ENCODE measurements around the gene TAX1BP1.

TAX1BP1 gene

DNA sequence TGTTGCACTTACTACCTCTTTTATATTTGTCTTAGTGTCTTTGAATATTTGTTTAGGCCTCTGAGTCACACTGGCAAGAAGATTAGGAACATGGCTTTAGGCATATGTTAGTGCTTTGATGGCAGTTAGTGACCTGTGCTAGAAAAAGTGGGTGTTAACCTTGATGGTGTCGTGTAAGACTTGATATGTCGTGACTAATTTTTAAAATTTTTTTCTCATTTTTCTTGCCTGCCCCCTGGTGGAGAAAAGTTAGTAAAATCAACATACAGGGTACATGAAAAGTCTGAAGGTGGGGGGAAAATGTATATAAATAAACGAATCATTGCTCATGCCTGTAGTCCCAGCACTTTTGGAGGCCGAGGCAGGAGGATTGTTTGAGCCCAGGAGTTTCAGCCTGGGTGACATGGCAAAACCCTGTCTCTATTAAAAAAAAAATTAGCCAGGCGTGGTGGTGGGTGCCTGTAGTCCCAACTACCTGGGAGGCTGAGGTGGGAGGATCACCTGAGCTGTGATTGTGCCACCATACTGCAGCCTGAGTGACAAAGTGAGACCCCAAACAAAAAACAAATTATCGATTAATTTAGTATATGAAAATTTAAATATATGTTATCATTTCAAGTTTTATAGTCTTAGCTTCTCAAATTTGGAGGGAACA is 44.6 kb downstream of the TAX1BP1 start:
- DNase-seq = peak; percentile 68

DNA sequence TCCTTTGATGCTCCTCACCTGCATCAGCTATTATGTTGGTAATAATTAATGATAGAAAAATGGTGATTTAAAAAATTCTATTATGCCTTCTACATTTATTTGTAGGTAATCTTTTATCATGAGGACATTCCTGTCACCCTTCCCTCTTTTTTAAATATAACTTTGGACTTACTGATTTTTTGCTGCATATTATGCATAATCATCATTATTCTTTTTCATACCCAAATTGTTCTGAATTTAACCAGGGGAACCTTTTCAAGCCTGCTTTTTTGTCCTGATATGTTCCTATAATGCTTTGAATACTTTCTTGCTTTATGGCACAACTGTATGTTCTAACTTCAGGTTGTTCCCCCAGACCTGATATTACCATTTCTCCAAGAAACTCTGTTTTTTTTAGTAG is 48.5 kb downstream of the TAX1BP1 start:
- no peak for DNase-seq

DNA sequence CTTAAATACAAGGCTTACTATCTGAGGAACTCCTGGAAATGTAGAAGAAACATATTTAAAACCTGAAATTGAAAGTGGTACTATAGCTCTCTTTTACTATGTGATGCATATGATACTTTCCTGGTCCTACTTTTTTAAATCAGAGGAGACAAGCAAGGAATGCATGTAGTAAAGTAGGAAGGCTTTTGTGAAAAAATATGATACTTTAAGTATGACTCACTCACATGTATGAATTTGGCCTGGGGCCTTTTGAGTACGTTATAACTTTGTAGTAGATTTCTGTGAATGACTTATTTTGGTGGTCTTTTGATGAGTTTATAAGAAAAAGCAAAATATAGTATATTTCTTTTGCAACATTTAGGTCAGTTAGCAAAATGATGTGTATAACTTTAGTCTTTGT is 53.8 kb downstream of the TAX1BP1 start:
- no peak for DNase-seq

DNA sequence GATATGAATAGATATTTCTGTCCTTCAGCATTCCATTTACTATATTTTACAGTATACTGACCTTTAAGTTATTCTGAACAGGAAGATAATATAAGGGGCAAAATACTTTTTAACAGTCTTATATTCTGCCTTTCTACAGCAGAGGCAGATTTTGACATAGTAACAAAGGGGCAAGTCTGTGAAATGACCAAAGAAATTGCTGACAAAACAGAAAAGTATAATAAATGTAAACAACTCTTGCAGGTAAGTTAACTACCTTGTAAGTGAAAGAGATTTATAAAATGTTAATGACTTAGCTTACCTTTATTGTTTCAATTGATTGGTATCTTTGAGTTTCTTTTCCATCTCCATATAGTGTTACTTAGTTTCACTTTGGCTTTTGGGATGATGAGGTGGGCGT is 56.0 kb downstream of the TAX1BP1 start:
- DNase-seq = no peak

DNA sequence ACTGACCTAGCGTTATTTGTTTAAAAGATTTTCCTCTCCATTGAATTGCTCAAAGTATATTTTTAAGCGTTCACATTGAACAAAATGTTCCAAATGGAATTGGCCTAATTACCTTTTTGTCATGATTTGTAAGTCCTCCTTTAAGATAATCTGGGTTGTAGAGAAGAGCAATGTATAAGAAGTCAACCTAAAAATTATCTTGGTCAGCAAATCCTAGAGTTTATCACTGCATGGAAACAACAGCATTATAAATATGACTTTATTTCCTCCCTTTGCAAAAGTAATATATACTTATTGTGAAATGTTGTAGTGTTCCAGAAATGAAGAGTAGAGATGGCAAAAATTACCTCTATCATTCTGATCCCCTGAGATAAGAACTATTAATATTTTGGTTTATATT is 59.2 kb downstream of the TAX1BP1 start:
- no peak for DNase-seq

DNA sequence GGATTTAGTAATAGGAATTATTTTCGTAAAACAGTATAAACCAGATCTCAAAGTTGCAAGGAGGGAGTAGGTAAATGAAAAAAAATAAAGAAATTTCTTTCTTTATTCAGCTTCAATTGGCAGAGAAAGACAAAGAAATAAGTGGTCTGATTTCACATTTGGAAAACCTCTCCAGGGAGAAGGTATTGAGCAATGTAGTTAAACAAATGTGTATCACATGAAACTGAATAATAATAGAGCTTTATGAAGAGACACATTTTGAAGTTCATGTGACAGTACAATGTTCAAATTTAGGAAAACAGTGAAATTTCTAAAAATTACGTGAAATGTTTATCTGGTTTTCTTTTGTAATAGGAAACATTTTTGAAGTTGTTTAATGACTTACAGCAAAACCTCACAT is 63.0 kb downstream of the TAX1BP1 start:
- no peak for DNase-seq

DNA sequence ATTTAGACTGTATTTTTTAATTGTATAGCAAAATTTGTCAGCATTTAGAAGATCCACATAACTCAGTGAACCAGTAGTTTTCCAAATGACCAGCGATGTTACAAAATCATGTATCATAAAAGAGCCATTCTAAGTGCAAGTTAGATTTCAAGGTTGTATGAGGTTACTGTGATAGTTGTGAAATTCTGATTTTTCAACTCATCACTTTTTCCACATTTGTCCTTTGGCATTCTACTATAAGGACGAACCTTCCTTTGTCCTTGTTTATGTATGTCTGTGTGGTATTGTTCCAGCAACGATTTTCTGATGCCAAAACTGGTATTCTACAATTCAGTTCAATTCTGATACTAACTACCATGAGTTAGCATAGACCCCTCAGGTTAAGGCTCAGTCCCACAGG is 64.2 kb downstream of the TAX1BP1 start:
- DNase-seq = no peak

DNA sequence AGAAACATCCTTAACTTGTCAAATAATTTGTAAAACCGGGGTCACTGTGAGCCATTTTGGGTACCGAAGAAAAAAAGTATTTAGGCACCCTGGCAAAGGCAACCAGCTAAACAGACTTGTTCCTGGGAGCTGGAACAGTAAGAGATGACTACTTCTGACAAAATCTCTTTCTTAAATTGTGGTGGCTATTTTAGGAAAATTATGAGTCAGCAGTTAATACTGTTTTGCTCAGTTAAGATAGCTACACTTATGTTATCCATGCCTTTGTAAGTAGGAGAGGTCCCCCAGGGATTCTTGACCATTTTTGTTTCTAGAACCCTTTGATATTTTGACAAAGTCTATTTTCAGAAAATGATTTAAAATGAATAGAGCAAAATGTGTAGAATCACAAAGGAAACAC is 68.7 kb downstream of the TAX1BP1 start:
- no peak for DNase-seq

DNA sequence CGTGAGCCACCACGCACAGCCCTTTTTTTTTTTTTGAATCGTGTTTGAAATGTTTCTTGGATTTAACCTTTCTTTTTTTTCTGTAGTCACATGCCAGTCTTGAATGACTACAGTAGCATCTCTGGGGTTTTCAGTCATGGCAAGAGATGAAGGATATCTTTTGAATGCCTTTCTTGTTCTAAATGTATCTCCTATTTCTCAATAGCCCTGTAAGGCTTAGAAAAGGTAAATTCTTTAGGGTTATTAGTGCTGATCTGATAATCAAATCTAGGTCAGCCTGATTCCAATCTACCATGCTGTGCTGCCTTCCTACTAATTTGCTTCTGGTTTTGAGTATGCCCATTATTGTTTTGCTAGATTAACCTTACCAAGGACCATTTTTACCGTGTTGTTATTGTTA is 70.2 kb downstream of the TAX1BP1 start:
- no peak for DNase-seq

DNA sequence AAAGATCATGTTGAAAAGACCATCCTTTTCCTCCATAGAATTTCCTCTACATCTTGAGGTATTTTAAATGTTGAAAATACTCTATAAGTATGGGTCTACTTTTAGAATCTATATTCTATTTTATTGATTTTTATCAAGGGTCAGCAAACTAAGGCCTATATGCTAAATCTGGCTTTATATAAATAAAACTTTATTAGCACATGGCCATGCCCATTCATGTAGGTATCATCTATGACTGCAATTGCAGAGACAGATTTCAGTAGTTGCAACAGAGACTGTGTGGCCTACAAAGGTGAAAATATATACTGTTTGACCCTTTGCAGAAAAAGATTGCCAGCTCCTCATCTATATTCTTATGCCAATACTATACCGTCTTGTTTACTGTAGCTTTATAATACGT is 72.7 kb downstream of the TAX1BP1 start:
- no peak for DNase-seq

DNA sequence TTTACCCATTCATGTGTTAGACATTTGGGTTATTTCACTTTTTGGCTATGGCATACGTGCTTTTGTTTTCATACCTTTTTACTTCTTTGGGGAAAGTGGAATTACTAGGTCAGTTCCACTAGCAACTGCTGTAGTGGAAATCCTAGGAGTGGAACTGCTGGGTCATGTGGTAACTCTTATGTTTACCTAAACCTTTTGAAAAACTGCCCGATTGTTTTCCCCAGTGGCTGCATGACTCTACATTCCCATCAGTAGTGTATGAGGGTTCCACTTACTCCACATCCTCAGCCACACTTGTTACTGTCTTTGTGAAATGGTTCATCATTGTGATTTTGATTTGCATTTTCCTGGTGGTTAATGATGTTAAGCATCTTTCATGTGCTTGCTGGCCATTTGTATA is 82.3 kb downstream of the TAX1BP1 start:
- DNase-seq = no peak

DNA sequence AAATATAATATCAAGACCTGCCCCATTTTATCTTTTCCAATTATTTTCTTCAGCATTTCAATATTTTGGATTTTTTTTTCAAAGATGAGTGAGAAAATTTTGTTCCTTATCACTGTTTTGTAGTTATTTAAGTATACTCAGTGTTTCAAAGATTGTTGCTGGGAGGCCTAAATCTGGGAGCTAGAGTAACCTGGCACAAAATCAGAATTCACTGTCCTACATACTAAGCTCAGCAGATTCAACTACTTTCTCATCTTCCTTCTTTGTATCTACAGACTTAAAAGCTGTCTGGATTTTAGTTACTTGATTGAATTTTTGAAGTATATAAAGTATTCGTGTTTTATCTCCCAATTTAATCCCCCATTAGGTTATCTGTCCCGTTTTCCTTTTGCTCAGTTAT is 85.9 kb downstream of the TAX1BP1 start:
- DNase-seq = no peak

DNA sequence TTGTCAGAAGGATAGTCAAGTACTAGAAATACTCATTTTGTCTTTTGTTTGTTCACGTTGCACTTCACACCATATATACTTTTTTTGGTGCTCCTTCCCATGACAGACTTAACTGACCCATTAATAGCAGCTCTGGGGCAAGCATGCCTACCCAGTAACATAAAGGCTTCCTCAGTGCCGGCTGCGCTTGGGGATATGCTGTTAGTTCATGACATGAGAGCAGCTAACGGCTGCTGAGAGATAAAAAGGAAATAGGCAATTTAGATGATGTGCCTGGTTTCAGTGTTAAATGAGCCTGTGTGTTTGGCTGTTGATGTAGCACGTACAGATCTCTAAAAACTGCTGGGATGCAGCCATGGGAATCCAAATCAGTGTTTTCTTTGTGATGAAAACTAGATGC is 86.4 kb downstream of the TAX1BP1 start:
- no peak for DNase-seq

DNA sequence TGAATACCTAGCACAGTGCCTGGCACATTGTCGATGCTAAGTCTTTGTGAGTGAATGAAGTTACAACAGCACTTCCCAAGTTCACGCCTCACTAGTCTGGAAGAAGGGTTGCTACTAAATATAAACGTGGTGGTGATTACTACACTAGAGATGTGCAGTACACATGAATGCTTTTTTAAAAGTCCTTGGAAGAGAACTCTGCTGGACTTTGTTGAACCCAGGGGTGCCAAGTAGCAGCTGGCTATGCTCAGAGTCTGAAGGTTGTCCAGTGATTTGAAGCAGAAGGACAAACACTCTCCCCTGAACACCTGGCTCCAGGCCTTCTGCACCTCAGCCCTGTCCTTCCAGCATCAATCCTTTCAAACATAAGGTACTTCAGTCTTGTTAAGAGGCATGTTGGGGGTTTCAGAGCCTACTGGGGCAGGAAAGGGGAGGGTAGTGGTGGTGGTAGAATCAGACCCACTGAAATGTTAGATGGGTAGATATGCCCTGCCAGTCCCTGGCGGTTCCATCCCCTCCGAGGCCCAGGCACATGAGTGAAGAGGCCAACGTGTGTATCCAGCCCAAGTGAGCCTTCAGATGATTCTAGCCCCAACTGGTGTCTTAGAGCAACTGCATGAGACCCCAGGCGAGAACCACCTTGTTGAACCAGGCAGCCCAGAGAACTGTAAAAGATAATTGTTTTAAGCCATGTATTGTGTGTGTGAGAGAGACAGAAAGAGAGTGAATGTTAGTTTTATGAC is 94.4 kb downstream of the TAX1BP1 start:
- no peak for DNase-seq

DNA sequence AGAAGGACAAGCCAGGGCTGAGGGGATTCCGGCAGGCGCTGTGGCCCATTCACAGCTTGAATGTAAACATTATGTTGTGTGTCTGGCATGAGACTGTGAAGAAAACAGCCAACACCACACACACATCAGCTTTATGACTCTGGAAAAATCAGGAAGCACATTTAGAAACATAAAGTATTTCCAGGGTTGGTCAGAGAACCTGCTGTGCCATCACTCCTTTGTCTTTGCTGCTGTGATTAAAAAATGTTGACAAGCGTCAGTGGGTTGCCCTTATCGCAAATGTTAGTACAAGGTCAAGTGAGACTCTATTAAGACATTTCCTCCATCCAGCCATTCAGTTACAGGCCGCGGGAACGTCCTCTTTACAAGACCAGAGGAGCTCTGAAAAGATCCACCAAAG is 95.4 kb downstream of the TAX1BP1 start:
- DNase-seq = no peak

DNA sequence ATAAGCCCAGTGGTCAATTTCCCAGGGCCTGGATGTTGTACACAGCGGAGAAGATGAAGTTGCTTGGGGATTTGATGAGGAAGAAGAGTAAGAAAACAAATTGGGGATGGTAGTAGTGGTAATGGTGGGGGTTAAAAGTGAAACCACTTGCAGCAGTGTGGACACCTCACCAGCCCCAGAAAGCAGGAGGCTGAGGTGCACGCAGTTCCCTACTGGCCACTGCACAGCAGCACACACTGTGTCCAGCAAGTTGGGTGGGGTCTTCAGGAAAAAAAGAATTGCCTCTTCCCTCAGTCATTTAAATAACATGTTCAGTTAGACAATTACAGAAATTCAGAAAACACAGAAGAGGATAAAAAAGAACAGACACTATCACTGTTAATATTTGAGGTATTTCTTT is 96.6 kb downstream of the TAX1BP1 start:
- no peak for DNase-seq

DNA sequence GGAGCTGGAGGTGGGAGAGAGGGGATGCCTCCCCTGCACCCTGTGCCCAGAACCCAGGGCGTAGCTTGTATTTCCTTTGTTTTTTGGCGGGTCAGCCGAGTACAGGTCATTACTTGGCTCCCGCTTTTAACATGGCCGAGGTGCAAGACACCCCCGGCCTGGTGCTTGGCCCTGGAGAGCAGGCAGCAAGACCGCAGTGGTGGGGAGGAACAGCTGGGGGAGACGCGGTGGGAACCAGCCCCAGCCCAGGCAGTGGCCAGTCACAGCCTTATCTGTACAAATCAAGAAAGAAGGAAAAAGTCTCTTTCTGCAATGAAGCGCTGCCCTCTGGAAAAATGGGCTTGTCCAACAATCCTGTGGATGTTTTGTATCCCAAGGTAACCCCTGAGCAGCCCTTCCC is 99.1 kb downstream of the TAX1BP1 start:
- DNase-seq = no peak

DNA sequence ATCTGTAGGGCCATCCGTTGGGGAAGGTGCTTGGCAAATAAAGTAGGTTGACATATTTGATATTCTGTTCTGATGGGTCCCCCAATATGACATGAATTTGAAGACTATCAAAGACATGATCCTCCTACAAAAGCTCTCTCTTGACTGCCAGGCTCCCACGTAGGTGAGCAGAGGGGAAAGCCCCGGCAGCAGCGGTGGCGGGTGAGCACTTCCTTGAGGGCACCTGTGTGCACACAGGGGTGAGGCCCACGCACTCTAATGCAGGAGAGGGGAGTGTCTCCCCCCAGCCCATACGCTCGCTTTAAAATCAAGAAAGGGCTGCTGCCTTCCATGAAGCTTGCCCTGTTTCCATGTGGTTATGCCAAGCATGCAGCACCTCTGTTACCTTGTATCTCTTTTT is 100.4 kb downstream of the TAX1BP1 start:
- no peak for DNase-seq

DNA sequence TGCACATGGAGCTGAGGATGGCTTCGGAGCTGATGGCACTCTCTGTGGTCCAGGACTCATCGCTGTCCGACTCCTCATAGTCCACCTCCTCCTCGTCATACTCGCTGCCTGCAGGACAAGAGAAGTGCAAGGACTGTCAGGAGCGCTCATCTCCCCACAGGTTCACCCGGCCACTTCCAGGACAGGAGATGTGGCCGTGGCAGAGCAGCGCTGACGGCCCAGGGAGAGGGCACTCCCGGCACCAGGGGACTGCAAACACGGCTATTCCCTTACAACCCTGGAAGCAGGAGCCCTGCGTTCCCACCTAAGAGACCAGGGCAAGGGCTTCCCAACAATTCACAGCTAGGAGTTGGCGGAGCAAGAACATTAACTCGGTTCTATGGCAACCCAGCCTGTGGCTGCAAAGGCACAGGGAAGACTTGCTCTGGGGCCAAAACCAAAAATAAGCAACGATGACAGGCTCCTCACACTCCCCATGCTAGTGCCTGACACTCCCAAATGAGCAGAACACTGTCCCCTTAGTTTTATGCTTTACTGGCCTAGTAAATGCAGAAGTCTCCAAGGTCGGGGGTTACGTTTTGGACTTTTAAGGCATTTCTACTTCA is 100.9 kb downstream of the TAX1BP1 start:
- DNase-seq = no peak

DNA sequence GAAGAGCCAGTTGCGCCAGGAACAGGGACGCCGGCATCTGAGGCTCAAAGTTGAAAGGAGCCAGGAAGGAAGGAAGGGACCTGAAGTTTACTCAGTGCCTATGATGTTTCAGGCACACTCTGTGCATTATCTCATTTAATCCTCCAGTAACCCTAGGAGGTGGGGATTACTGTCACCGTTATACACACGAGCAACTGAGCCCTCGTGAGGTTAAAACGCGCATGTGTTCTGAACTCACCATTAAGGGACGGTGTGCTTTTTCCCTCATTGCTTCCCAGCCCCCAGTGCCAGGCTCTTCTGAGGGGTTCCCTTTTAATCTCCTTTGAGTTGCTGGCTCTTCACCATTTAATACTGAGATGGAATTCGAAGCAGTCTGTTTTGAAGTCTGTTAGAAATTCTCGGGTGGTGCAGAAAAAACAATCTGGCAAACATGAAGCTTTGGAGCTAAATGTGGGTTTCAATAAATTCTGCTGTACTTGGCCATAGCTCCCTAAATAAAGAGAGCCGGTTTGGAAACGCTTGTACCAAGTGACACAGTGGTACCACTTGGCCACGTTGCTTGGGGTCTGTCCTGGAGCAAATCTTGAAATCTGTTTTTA is 102.2 kb downstream of the TAX1BP1 start:
- DNase-seq = no peak

DNA sequence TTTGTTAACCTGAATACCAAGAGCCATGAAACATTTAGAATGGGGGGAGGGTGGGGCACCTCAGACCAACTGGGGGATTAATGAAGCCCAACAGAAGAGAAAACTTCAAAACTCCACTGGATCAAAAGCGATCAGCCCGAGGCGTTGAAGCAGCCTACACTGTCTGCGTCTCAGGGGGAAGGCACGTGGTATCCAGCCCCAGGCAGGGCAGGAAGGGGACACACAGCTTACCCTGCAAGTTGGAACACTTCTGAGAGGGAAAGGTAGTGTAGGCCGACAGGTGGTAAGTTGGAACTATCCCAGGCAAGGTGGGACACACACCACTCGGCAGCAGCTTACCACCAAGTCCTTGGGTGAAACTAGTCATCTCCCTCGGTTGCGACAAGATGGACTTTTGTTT is 102.9 kb downstream of the TAX1BP1 start:
- DNase-seq = no peak

DNA sequence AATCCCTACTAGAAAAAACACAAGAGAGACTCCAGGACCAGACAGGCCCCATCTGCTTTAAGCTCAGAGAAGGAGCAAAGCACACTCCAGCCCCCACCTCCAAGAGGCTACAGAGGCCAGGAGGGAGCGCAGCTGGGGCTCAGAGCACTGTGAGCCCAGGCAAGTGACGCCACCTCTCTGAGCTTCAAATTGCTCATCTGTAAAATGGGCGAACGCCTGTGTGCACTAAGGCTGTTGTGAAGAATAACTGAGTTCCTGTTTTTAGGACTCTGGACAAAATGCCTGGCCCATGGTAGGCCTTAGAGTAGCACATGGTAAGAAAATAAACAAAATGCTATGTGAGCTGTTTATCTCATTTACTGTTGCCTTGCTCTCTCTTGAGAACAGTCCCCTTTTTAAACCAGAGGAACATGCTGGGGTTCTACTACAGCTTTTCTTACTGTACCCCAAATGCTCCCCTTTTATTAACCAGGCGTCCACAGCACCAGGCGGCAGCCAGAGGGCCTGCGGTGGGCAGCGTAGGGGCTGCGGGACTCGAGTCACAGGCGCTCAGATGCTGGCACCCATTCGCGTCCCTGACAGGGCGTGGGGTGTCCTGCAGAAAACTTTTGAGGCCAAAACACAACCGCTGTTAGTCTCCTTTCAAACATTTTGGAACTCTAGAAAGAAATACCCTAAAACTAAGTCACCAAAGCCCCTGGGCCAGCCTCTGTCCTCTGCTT is 103.8 kb downstream of the TAX1BP1 start:
- no peak for DNase-seq

DNA sequence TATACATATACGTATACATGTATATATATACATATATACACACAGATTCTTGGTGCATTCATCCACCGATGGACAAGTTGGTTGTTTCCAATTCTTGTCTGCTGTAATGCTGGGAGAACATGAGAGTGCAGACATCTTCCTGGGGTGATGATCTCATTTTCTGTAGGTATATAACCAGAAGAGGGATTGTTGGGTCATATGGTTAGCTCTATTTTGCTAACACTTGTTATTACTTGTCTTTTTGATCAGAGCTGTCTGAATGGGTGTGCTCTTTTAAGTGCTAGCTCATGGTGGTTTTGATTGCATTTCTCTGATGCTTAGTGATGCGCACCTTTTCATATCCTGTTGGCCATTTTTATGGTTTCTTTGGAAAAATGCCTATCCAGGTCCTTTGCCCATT is 106.4 kb downstream of the TAX1BP1 start:
- DNase-seq = no peak

DNA sequence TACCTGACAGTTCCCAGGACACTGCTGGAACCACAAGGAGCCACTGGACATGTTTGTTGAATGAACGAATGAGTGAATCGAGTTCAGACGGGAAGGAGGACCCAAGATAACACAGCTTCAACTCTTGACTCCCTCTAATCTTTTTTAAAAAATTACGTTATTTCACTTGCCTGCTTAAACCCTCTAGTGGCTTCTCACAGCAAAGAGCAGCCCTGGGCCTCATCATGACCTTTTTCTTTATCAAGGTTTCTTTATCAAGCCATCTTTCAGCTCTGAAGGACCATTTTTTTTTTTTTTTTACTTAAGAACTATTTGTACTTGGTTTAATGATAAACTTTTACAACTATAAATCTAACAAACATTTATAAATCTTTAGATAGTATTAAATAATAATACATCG is 110.6 kb downstream of the TAX1BP1 start:
- DNase-seq = no peak

Data from NCI-H69 (cell line).